Right lobe of liver (tissue), 6 donors: Measurements from ENCODE around the gene KLHL40. TPM values are rescaled to one million over a fixed set of nuclear protein-coding genes. Genes with fewer than 3 reads are reported as not detected.

ENCODE experiments used
- ATAC-seq, 4 donors: fragments of 200-7000 bp; cut with Tn5 transposase; one replicate each; pipeline ENCODE4 v1.9.1; 2020; ENCODE audit warnings: mild to moderate bottlenecking in 4 of 4, moderate library complexity in 4 of 4
- DNase-seq, 3 donors: peaks; one replicate each; pipeline ENCODE4 v3.0.0-alpha.2; 2020
- H3K27ac ChIP-seq, 3 donors: fragments of 200-600 bp; one replicate each; pipeline ENCODE4 v1.8.0; 2022
- H3K27me3 ChIP-seq, 2 donors: fragments of 200-600 bp; one replicate each; pipeline ENCODE4 v1.8.0; 2022
- H3K36me3 ChIP-seq, 4 donors: fragments of 200-600 bp; sonication (generic) in 1 of 4; one replicate each; pipeline versions ENCODE4 v1.5.1 to v1.8.0; 2017 to 2022; ENCODE audit warnings: control low read depth in 1 of 4
- H3K4me1 ChIP-seq, 4 donors: fragments of 200-600 bp; sonication (generic) in 1 of 4; one replicate each; pipeline versions ENCODE4 v1.5.1 to v1.8.0; 2017 to 2022; ENCODE audit warnings: control low read depth in 1 of 4
- H3K4me3 ChIP-seq, 3 donors: fragments of 200-600 bp; one replicate each; pipeline ENCODE4 v1.8.0; 2022
- H3K9me3 ChIP-seq, 4 donors: fragments of 200-600 bp; sonication (generic) in 1 of 4; one replicate each; pipeline versions ENCODE4 v1.5.1 to v1.8.0; 2017 to 2022; ENCODE audit warnings: control low read depth in 1 of 4
- CTCF ChIP-seq, 4 donors: fragments of 200-600 bp in 3 of 4; fragments of 450-650 bp in 1 of 4; IDR thresholded peaks; one replicate each; pipeline versions ENCODE4 v1.5.1 to v1.8.0; 2016 to 2022; ENCODE audit warnings: antibody characterized with exemption in 4 of 4, mild to moderate bottlenecking in 2 of 4
- POLR2A ChIP-seq: fragments of 450-650 bp; IDR thresholded peaks from one replicate; pipeline ENCODE4 v1.6.1; 2017; ENCODE audit warnings: antibody characterized with exemption, mild to moderate bottlenecking
- WGBS: methylation state at CpG from one replicate; pipeline ENCODE4 v1.1.6; 2018; ENCODE audit warnings: low coverage, low lambda C conversion rate; ENCODE audit not compliant: insufficient coverage; ENCODE audit errors: missing lambda C conversion rate; 5-methylcytosine and 5-hydroxymethylcytosine counted together
- intact Hi-C, 2 donors: fragments of 100-400 bp; cut with DNase I; formaldehyde crosslinking; loops; one replicate each; pipeline versions ENCODE4 v1.11.2 to v1.14.1; 2022
- long read RNA-seq: library from polyadenylated mRNA; unstranded; transcript quantifications from one replicate; pipeline ENCODE4 v2.0.0, GENCODE V29; 2019
- total RNA-seq, 6 experiments: library from RNA; depleted of rRNA in 2 of 6; stranded (reverse); fragments of >200 nt in 2 of 6; fragmentation: NEBNext Ultra II Directional in 3 of 6; extraction: Animal tissue kit (Norgen Biotek cat#: 25700) in 3 of 6; gene quantifications; one replicate each; pipeline versions ENCODE4 v1.1.0 to v1.2.4, GENCODE V29; 2016 to 2023
- donor health status: DM: no; HTN: yes; CAD: no.
- donor health status: DM: no; HTN: no; CAD: no.
- donor health status: DM: no; HTN: no; CAD: no.
- donor health status: DM: no; HTN: yes; CAD: no.
- donor health status: DM: no; HTN: yes; CAD: no.

KLHL40 gene
- under 1 TPM in 2 of 6 experiments, not detected in 4; 0.19 to 0.68 TPM for total RNA-seq
- long read RNA-seq, result 0 reads

- WGBS, result 20% methylated on average over 1 of the region's 34 CpGs
- DNase-seq (no peak), ATAC-seq (no peak)
- H3K27me3 ChIP-seq, result no peaks in the 10 kb centered on the region
- H3K4me3 ChIP-seq, result no peak within 1 kb of the TSS
- H3K27ac ChIP-seq, result no peak within 1 kb of the TSS
- TF ChIP-seq POLR2A, result no peak
- TF ChIP-seq CTCF (IDR thresholded peaks at IDR 0.05), result no peak
- intact Hi-C loops, result loop anchor here in 1 of 2 donors (10.0 kb wide), 1 partner anchor 49 kb away; no protein-coding TSS in a partner anchor
- H3K36me3 ChIP-seq, result no peaks in the 10 kb centered on the region
- no peaks in the 10 kb centered on the region for H3K9me3 ChIP-seq
- H3K4me1 ChIP-seq, result no peaks in the 10 kb centered on the region
Observed at GRCh38 chr3:42685363-42685881, at the start of gene KLHL40. KLHL40 (plus strand) TSS chr3:42685537; CDS start chr3:42685619, 82 bp downstream.

DNA sequence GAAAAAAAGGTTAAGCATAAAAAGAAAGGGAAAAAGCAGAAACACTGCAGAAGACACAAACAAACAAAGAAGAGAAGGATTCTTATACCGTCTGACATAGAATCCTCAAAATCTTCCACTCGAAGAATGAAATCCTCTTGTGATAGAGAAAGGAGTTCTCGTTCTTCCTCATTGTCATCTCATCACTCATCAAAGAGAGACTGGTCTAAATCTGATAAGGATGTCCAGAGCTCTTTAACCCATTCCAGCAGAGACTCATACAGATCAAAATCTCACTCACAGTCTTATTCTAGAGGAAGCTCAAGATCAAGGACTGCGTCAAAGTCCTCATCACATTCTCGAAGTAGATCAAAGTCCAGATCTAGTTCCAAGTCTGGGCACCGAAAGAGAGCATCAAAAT lies 48.3 kb upstream of the KLHL40 start:
- no peak for TF ChIP-seq CTCF (IDR thresholded peaks at IDR 0.05)
- TF ChIP-seq POLR2A, result no peak
- H3K27ac ChIP-seq, result no peak overlapping the region
- no peak overlapping the region for H3K4me3 ChIP-seq
- peaks cover 0 to 91% (median 58%) of the 10 kb centered on the region in 4 donors for H3K36me3 ChIP-seq
- no peaks in the 10 kb centered on the region for H3K9me3 ChIP-seq
- ATAC-seq (no peak), DNase-seq (no peak)
- no peaks in the 10 kb centered on the region for H3K27me3 ChIP-seq
- H3K4me1 ChIP-seq, result no peaks in the 10 kb centered on the region
- WGBS, result 92% methylated on average over 6 of the region's 6 CpGs
- intact Hi-C loops, result no loop called here

DNA sequence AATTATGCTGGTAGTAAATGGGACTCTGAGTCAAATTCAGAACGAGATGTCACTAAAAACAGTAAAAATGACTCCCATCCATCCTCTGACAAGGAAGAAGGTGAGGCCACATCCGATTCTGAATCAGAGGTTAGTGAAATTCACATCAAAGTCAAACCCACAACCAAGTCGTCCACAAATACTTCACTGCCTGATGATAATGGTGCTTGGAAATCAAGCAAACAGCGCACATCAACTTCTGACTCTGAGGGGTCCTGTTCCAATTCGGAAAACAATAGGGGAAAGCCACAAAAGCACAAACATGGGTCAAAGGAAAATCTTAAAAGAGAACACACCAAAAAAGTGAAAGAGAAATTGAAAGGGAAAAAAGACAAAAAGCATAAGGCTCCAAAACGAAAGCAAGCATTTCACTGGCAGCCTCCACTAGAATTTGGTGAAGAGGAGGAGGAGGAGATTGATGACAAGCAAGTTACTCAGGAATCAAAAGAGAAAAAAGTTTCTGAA lies 46.9 kb upstream of the KLHL40 start:
- no peak for TF ChIP-seq POLR2A
- no peak for TF ChIP-seq CTCF (IDR thresholded peaks at IDR 0.05)
- Histone ChIP-seq H3K4me1 (no peaks in the 10 kb centered on the region), H3K4me3 (no peak overlapping the region), H3K36me3 (peaks cover 0 to 91% (median 56%) of the 10 kb centered on the region in 4 donors), H3K9me3 (no peaks in the 10 kb centered on the region), H3K27me3 (no peaks in the 10 kb centered on the region), H3K27ac (no peak overlapping the region)
- 62% methylated on average over 6 of the region's 6 CpGs for WGBS
- intact Hi-C loops, result no loop called here
- DNase-seq, result no peak
- no peak for ATAC-seq

GRCh38 chr3:42639192-42639591 lies 46.1 kb upstream of the KLHL40 start:
- ATAC-seq, result peak in 1 of 4 donors; percentile 20
- no peak overlapping the region for H3K27ac ChIP-seq
- WGBS, result 81% methylated on average over 6 of the region's 6 CpGs

More at GRCh38 chr3:42639192-42639591, 46.1 kb upstream of the KLHL40 start:
- no peak overlapping the region for H3K4me3 ChIP-seq
- H3K27me3 ChIP-seq, result no peaks in the 10 kb centered on the region
- H3K36me3 ChIP-seq, result peaks cover 0 to 91% (median 57%) of the 10 kb centered on the region in 4 donors
- no peaks in the 10 kb centered on the region for H3K9me3 ChIP-seq
- no peak for TF ChIP-seq POLR2A
- no peak for TF ChIP-seq CTCF (IDR thresholded peaks at IDR 0.05)
- intact Hi-C loops, result no loop called here
- no peak for DNase-seq
- no peaks in the 10 kb centered on the region for H3K4me1 ChIP-seq
